ENCODE data around the gene OR2A25.

OR2A25 gene

DNA sequence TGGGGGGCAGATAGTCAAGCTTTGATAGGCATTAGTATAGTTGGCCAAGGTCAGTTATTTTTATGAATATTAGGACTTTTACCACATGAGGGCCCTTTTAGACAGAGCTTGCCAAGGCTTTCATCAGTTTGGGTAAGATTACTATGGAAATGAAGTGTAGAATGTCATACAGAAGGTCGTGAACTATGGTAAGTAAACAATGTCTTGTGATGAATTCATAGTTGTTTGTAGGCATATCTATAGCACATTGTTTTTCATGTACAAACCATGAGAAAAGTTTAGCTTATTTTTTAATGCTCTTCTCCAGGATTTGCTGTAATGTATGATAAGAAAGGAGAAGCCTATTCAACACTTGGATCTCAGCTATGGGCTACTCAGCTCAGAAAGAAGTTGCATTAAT, 44.0 kb downstream of the OR2A25 start:
- no peaks in the 10 kb centered on the region for H3K9me3 Mint-ChIP-seq
- no peaks in the 10 kb centered on the region for H3K36me3 Mint-ChIP-seq (ENCODE audit: low read depth)
- H3K27me3 Mint-ChIP-seq (ENCODE audit: low read depth) = no peaks in the 10 kb centered on the region
- no peak overlapping the region for H3K4me3 Mint-ChIP-seq
- TF ChIP-seq, protein P1, sequence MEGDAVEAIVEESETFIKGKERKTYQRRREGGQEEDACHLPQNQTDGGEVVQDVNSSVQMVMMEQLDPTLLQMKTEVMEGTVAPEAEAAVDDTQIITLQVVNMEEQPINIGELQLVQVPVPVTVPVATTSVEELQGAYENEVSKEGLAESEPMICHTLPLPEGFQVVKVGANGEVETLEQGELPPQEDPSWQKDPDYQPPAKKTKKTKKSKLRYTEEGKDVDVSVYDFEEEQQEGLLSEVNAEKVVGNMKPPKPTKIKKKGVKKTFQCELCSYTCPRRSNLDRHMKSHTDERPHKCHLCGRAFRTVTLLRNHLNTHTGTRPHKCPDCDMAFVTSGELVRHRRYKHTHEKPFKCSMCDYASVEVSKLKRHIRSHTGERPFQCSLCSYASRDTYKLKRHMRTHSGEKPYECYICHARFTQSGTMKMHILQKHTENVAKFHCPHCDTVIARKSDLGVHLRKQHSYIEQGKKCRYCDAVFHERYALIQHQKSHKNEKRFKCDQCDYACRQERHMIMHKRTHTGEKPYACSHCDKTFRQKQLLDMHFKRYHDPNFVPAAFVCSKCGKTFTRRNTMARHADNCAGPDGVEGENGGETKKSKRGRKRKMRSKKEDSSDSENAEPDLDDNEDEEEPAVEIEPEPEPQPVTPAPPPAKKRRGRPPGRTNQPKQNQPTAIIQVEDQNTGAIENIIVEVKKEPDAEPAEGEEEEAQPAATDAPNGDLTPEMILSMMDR (IDR thresholded peaks at IDR 0.05; ENCODE audit: unreplicated experiment in 3 of 3) = no peak
- H3K27ac Mint-ChIP-seq = no peak overlapping the region
- H3K4me1 Mint-ChIP-seq = no peaks in the 10 kb centered on the region

DNA sequence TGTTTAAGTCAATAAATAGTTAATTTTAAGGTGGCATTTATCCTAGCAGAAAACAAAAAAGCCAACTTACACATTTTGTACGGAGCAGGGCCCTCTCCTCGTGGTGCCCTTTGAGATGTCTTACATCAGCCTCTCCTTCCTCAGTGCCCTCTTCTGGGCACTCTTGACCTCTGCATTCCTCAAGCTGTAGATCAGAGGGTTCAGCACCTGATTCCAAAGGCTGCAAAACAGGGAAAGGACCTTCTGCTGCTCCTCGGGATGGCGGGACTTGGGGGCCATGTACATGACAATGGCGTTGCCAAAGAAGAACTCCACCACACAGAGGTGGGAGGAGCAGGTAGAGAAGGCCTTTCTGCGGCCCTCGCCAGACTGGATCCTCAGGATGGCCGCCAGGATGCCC, 48.7 kb downstream of the OR2A25 start:
- no peak overlapping the region for H3K4me3 Mint-ChIP-seq
- peaks cover 2% of the 10 kb centered on the region for H3K9me3 Mint-ChIP-seq
- no peaks in the 10 kb centered on the region for H3K27me3 Mint-ChIP-seq (ENCODE audit: low read depth)
- TF ChIP-seq, protein P1 (IDR thresholded peaks at IDR 0.05; ENCODE audit: unreplicated experiment in 3 of 3) = no peak
- no peak overlapping the region for H3K27ac Mint-ChIP-seq
- H3K36me3 Mint-ChIP-seq (ENCODE audit: low read depth) = no peaks in the 10 kb centered on the region
- no peaks in the 10 kb centered on the region for H3K4me1 Mint-ChIP-seq

DNA sequence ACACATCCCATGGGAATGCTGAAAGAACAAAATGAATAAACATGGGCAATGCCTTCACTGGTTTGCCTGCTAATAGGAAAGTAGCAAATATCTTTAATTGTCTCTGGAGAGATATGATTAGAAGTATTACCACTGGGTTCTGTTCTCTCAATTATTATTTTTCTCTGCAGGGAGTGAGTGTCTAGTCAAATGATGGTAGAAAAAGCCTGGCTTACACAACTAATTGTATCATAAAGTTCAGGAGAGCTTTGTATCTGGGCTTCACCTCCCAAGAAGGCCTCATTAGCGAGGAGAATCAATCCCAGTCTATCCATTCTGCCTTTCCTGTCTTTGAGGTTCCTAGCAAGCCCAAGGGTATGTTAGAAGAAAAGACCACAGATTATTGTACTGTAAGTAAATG, 53.3 kb downstream of the OR2A25 start, which contains the start of gene OR2A14:
Gene OR2A14 (plus strand): TSS at position 301 of the 400 bp plus-strand sequence. CDS start 5,937 bp downstream, outside the sequence.
- TF ChIP-seq, protein P1 (IDR thresholded peaks at IDR 0.05; ENCODE audit: unreplicated experiment in 3 of 3) = no peak
- peaks cover 2% of the 10 kb centered on the region for H3K9me3 Mint-ChIP-seq
- H3K4me3 Mint-ChIP-seq = no peak within 1 kb of the TSS
- H3K27ac Mint-ChIP-seq = no peak within 1 kb of the TSS
- H3K27me3 Mint-ChIP-seq (ENCODE audit: low read depth) = no peaks in the 10 kb centered on the region
- H3K36me3 Mint-ChIP-seq (ENCODE audit: low read depth) = no peaks in the 10 kb centered on the region
- no peaks in the 10 kb centered on the region for H3K4me1 Mint-ChIP-seq
